ENCODE results near the gene SEMA5A.

SEMA5A gene

GRCh38 chr5:9173281-9174048, 372.4 kb downstream of the SEMA5A start:
- Histone ChIP-seq H3K36me3 (no peaks in the 10 kb centered on the region), H3K27me3 (no peaks in the 10 kb centered on the region), H3K4me1 (ENCODE audit: control insufficient read depth in 1 of 2, insufficient read depth in 1 of 2, low read depth in 1 of 2, low read length in 1 of 2) (no peaks in the 10 kb centered on the region), H3K27ac (no peak overlapping the region), H3K4me3 (ENCODE audit: low read depth in 1 of 2, low read length in 1 of 2) (no peak overlapping the region), H3K9me3 (no peaks in the 10 kb centered on the region)
- no peak for TF ChIP-seq CTCF (IDR thresholded peaks at IDR 0.05)

GRCh38 chr5:9170026-9170425, 375.8 kb downstream of the SEMA5A start:
- no peaks in the 10 kb centered on the region for H3K4me1 ChIP-seq (ENCODE audit: control insufficient read depth in 1 of 2, insufficient read depth in 1 of 2, low read depth in 1 of 2, low read length in 1 of 2)
- H3K27me3 ChIP-seq, result no peaks in the 10 kb centered on the region
- H3K36me3 ChIP-seq, result no peaks in the 10 kb centered on the region
- no peak overlapping the region for H3K27ac ChIP-seq
- no peak for TF ChIP-seq CTCF (IDR thresholded peaks at IDR 0.05)
- no peaks in the 10 kb centered on the region for H3K9me3 ChIP-seq
- no peak overlapping the region for H3K4me3 ChIP-seq (ENCODE audit: low read depth in 1 of 2, low read length in 1 of 2)

GRCh38 chr5:9169557-9169902, 376.3 kb downstream of the SEMA5A start:
- Histone ChIP-seq H3K36me3 (no peaks in the 10 kb centered on the region), H3K4me1 (ENCODE audit: control insufficient read depth in 1 of 2, insufficient read depth in 1 of 2, low read depth in 1 of 2, low read length in 1 of 2) (no peaks in the 10 kb centered on the region), H3K27me3 (no peaks in the 10 kb centered on the region), H3K27ac (no peak overlapping the region), H3K9me3 (no peaks in the 10 kb centered on the region), H3K4me3 (ENCODE audit: low read depth in 1 of 2, low read length in 1 of 2) (no peak overlapping the region)
- no peak for TF ChIP-seq CTCF (IDR thresholded peaks at IDR 0.05)

- Histone ChIP-seq H3K9me3 (no peaks in the 10 kb centered on the region), H3K27ac (no peak overlapping the region), H3K4me3 (ENCODE audit: low read depth in 1 of 2, low read length in 1 of 2) (no peak overlapping the region), H3K36me3 (no peaks in the 10 kb centered on the region), H3K4me1 (ENCODE audit: control insufficient read depth in 1 of 2, insufficient read depth in 1 of 2, low read depth in 1 of 2, low read length in 1 of 2) (no peaks in the 10 kb centered on the region), H3K27me3 (no peaks in the 10 kb centered on the region)
- TF ChIP-seq CTCF (IDR thresholded peaks at IDR 0.05), result no peak
Observed at GRCh38 chr5:9168791-9169556, 376.9 kb downstream of the SEMA5A start.

- no peak for TF ChIP-seq CTCF (IDR thresholded peaks at IDR 0.05)
- H3K36me3 ChIP-seq, result no peaks in the 10 kb centered on the region
- H3K27ac ChIP-seq, result no peak overlapping the region
- no peaks in the 10 kb centered on the region for H3K4me1 ChIP-seq (ENCODE audit: control insufficient read depth in 1 of 2, insufficient read depth in 1 of 2, low read depth in 1 of 2, low read length in 1 of 2)
- no peaks in the 10 kb centered on the region for H3K9me3 ChIP-seq
- H3K4me3 ChIP-seq (ENCODE audit: low read depth in 1 of 2, low read length in 1 of 2), result no peak overlapping the region
- H3K27me3 ChIP-seq, result no peaks in the 10 kb centered on the region
Observed at GRCh38 chr5:9166202-9167112, 379.4 kb downstream of the SEMA5A start.

Data from neutrophil (primary cell).